ENCODE data around the gene C16orf74.

- TF ChIP-seq EZH2 (IDR thresholded peaks at IDR 0.05) (no peak), POLR2AphosphoS5 (IDR thresholded peaks at IDR 0.05; ENCODE audit: borderline replicate concordance, low read depth, low read length) (no peak), FOXP2 (optimal IDR thresholded peaks at IDR 0.05; ENCODE audit: control extremely low read depth, extremely low read length, insufficient read depth) (no peak)
Measured at GRCh38 chr16:85734311-85735017, 16.4 kb downstream of the C16orf74 start.

Data from SK-N-MC (cell line).